G401 (cell line): ENCODE data around the gene IL18RAP. TPM values are rescaled to one million over a fixed set of nuclear protein-coding genes. Genes with fewer than 3 reads are reported as not detected.
A peak's percentile ranks its signal among the peaks of the same experiment; 100 is the strongest.

Source experiments
- DNase-seq: peaks from one replicate; pipeline ENCODE4 v3.0.0-alpha.2; 2015; ENCODE audit warnings: low spot score
- in situ Hi-C: cut with HindIII; loops from 2 replicates; pipeline ENCODE4 v1.10.0; 2016; ENCODE audit warnings: low sequenced_read_pairs, mixed read lengths
- total RNA-seq: library from RNA; depleted of rRNA; stranded (reverse); fragments of >200 nt; shearing (Covaris generic); gene quantifications from 2 replicates; pipeline ENCODE4 v1.2.3, GENCODE V29; 2014

The IL18RAP gene
- total RNA-seq, 1 experiment from 2014 or later, result not detected

- DNase-seq, result no peak
- in situ Hi-C loops, result no loop called here
Measured at GRCh38 chr2:102418421-102418961, 4.5 kb upstream of the IL18RAP start.

GRCh38 chr2:102420290-102420689 is 2.7 kb upstream of the IL18RAP start:
- no peak for DNase-seq
- in situ Hi-C loops, result no loop called here

- DNase-seq, result no peak
- in situ Hi-C loops, result no loop called here
Measured at GRCh38 chr2:102421890-102422759, 835 bp upstream of the IL18RAP start.

- no peak for DNase-seq
- in situ Hi-C loops, result no loop called here
Measured at GRCh38 chr2:102423368-102423767, 408 bp downstream of the IL18RAP start.

GRCh38 chr2:102424754-102425153 is 1.8 kb downstream of the IL18RAP start:
- no peak for DNase-seq
- in situ Hi-C loops, result no loop called here

- DNase-seq, result no peak
- in situ Hi-C loops, result no loop called here
Measured at GRCh38 chr2:102425441-102426132, 2.6 kb downstream of the IL18RAP start.

- DNase-seq, result no peak
- in situ Hi-C loops, result no loop called here
Measured at GRCh38 chr2:102427249-102427648, 4.3 kb downstream of the IL18RAP start.

GRCh38 chr2:102428573-102428972 is 5.6 kb downstream of the IL18RAP start:
- no peak for DNase-seq
- in situ Hi-C loops, result no loop called here

GRCh38 chr2:102432386-102432785 is 9.4 kb downstream of the IL18RAP start:
- in situ Hi-C loops, result no loop called here
- DNase-seq, result no peak

- in situ Hi-C loops, result no loop called here
- DNase-seq, result no peak
Measured at GRCh38 chr2:102433973-102434654, 11.2 kb downstream of the IL18RAP start.

- no peak for DNase-seq
- in situ Hi-C loops, result no loop called here
Measured at GRCh38 chr2:102434655-102435381, 11.9 kb downstream of the IL18RAP start.

GRCh38 chr2:102435741-102436140 is 12.8 kb downstream of the IL18RAP start:
- DNase-seq, result no peak
- in situ Hi-C loops, result no loop called here

- in situ Hi-C loops, result no loop called here
Measured at GRCh38 chr2:102436323-102436722, 13.4 kb downstream of the IL18RAP start.

GRCh38 chr2:102437122-102437521 is 14.2 kb downstream of the IL18RAP start:
- in situ Hi-C loops, result no loop called here
- DNase-seq, result no peak

More at GRCh38 chr2:102436323-102436722, 13.4 kb downstream of the IL18RAP start:
- no peak for DNase-seq

- in situ Hi-C loops, result no loop called here
- no peak for DNase-seq
Measured at GRCh38 chr2:102438111-102438510, 15.2 kb downstream of the IL18RAP start.

- DNase-seq, result no peak
- in situ Hi-C loops, result no loop called here
Measured at GRCh38 chr2:102438578-102438977, 15.6 kb downstream of the IL18RAP start.

- DNase-seq, result no peak
- in situ Hi-C loops, result no loop called here
Measured at GRCh38 chr2:102439065-102439695, 16.2 kb downstream of the IL18RAP start.

GRCh38 chr2:102442967-102443828 is 20.2 kb downstream of the IL18RAP start:
- peak; percentile 3 for DNase-seq

More at GRCh38 chr2:102442967-102443828, 20.2 kb downstream of the IL18RAP start:
- in situ Hi-C loops, result no loop called here
